ENCODE results near the gene EGLN2.

DNA sequence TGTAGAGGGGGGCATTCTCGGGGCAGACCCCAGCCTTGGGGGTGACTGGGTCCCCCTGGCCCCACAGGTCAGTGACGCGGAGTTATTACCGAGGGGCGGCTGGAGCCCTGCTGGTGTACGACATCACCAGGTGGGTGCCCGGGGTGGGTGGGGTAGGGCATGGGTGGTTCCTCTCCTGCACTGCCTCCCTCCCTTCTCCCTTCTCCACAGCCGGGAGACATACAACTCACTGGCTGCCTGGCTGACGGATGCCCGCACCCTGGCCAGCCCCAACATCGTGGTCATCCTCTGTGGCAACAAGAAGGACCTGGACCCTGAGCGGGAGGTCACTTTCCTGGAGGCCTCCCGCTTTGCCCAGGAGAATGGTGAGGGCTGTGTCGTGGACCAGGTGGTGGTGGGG, 15.3 kb upstream of the EGLN2 start:
- TF ChIP-seq, protein P1, sequence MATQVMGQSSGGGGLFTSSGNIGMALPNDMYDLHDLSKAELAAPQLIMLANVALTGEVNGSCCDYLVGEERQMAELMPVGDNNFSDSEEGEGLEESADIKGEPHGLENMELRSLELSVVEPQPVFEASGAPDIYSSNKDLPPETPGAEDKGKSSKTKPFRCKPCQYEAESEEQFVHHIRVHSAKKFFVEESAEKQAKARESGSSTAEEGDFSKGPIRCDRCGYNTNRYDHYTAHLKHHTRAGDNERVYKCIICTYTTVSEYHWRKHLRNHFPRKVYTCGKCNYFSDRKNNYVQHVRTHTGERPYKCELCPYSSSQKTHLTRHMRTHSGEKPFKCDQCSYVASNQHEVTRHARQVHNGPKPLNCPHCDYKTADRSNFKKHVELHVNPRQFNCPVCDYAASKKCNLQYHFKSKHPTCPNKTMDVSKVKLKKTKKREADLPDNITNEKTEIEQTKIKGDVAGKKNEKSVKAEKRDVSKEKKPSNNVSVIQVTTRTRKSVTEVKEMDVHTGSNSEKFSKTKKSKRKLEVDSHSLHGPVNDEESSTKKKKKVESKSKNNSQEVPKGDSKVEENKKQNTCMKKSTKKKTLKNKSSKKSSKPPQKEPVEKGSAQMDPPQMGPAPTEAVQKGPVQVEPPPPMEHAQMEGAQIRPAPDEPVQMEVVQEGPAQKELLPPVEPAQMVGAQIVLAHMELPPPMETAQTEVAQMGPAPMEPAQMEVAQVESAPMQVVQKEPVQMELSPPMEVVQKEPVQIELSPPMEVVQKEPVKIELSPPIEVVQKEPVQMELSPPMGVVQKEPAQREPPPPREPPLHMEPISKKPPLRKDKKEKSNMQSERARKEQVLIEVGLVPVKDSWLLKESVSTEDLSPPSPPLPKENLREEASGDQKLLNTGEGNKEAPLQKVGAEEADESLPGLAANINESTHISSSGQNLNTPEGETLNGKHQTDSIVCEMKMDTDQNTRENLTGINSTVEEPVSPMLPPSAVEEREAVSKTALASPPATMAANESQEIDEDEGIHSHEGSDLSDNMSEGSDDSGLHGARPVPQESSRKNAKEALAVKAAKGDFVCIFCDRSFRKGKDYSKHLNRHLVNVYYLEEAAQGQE (IDR thresholded peaks at IDR 0.05; ENCODE audit: low read depth): no peak
- no peak for TF ChIP-seq EP300 (IDR thresholded peaks at IDR 0.05; ENCODE audit: borderline replicate concordance)
- TF ChIP-seq TAF1 (IDR thresholded peaks at IDR 0.05; ENCODE audit: low read depth): no peak
- TF ChIP-seq NFIC (IDR thresholded peaks at IDR 0.05): no peak
- no peak for TF ChIP-seq EGR1 (IDR thresholded peaks at IDR 0.05)
- no peak for TF ChIP-seq ZBTB7A (IDR thresholded peaks at IDR 0.05; ENCODE audit: low read depth)
- TF ChIP-seq, protein P2, sequence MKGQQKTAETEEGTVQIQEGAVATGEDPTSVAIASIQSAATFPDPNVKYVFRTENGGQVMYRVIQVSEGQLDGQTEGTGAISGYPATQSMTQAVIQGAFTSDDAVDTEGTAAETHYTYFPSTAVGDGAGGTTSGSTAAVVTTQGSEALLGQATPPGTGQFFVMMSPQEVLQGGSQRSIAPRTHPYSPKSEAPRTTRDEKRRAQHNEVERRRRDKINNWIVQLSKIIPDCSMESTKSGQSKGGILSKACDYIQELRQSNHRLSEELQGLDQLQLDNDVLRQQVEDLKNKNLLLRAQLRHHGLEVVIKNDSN (IDR thresholded peaks at IDR 0.05): no peak
- no peak for TF ChIP-seq TCF12 (IDR thresholded peaks at IDR 0.05; ENCODE audit: low read depth)
- TF ChIP-seq FOXM1 (IDR thresholded peaks at IDR 0.05; ENCODE audit: borderline replicate concordance, low read depth): no peak
- no peak for TF ChIP-seq CREB1 (IDR thresholded peaks at IDR 0.05; ENCODE audit: low read depth)

Data from Ishikawa (cell line).